H1 (cell line): ENCODE results near the gene IRF9.

Source experiments
- CEBPB ChIP-seq: IDR thresholded peaks from 2 replicates; pipeline ENCODE4 v1.6.1; 2012; ENCODE audit warnings: low read depth, low read length
- EGR1 ChIP-seq: IDR thresholded peaks from 2 replicates; pipeline ENCODE4 v1.6.1; 2011; ENCODE audit warnings: low read depth, low read length, borderline replicate concordance
- EP300 ChIP-seq, 2 experiments: IDR thresholded peaks; 1 replicate in 1 of 2; 2 replicates in 1 of 2; pipeline ENCODE4 v1.6.1; 2011 to 2012; ENCODE audit warnings: low read depth in 2 of 2, low read length in 2 of 2, mild to moderate bottlenecking in 2 of 2, borderline replicate concordance in 1 of 2, inconsistent platforms in 1 of 2, moderate library complexity in 1 of 2
- EZH2 ChIP-seq: fragments of 200-600 bp; sonication (generic); IDR thresholded peaks from 2 replicates; pipeline ENCODE4 v1.7.1; 2012; ENCODE audit warnings: low read depth, mild to moderate bottlenecking, moderate library complexity, low read length, inconsistent platforms; ENCODE audit not compliant: severe bottlenecking
- FOSL1 ChIP-seq: IDR thresholded peaks from 2 replicates; pipeline ENCODE4 v1.6.1; 2011; ENCODE audit warnings: mild to moderate bottlenecking, low read depth, low read length, moderate library complexity; ENCODE audit not compliant: insufficient read depth
- POLR2A ChIP-seq, 2 experiments: IDR thresholded peaks; 1 replicate in 1 of 2; 2 replicates in 1 of 2; pipeline ENCODE4 v1.6.1; 2011; ENCODE audit warnings: low read depth in 2 of 2, low read length in 2 of 2, mild to moderate bottlenecking in 2 of 2; ENCODE audit errors: control extremely low read depth in 1 of 2
- POLR2AphosphoS5 ChIP-seq: IDR thresholded peaks from 2 replicates; pipeline ENCODE4 v1.6.1; 2011; ENCODE audit warnings: low read depth, low read length
- RFX5 ChIP-seq: IDR thresholded peaks from 2 replicates; pipeline ENCODE4 v1.6.1; 2011; ENCODE audit warnings: low read depth, low read length, improper control_type of control experiment, borderline replicate concordance
- TF ChIP-seq, protein P1 (sequence below), 3 experiments: IDR thresholded peaks; 1 replicate in 2 of 3; 2 replicates in 1 of 3; pipeline versions ENCODE4 v1.5.1 to v1.6.1; 2011; ENCODE audit warnings: low read length in 3 of 3, mild to moderate bottlenecking in 3 of 3, inconsistent platforms in 2 of 3, low read depth in 1 of 3, moderate library complexity in 1 of 3; ENCODE audit not compliant: insufficient read depth in 1 of 3; ENCODE audit errors: control extremely low read depth in 1 of 3
- TF ChIP-seq, protein P2 (sequence below): IDR thresholded peaks from 2 replicates; pipeline ENCODE4 v1.6.1; 2012; ENCODE audit warnings: inconsistent platforms

GRCh38 chr14:24194186-24194872 is 33.3 kb downstream of the IRF9 start:
- TF ChIP-seq RFX5 (no peak), EP300 (IDR thresholded peaks at IDR 0.05; ENCODE audit: borderline replicate concordance in 1 of 2, low read depth in 2 of 2, low read length in 2 of 2) (no peak), FOSL1 (no peak), CEBPB (no peak), POLR2A (IDR thresholded peaks at IDR 0.05; ENCODE audit: control extremely low read depth in 1 of 2, low read depth in 2 of 2, low read length in 2 of 2) (no peak), EZH2 (no peak), EGR1 (no peak), POLR2AphosphoS5 (no peak)
- TF ChIP-seq, protein P1, sequence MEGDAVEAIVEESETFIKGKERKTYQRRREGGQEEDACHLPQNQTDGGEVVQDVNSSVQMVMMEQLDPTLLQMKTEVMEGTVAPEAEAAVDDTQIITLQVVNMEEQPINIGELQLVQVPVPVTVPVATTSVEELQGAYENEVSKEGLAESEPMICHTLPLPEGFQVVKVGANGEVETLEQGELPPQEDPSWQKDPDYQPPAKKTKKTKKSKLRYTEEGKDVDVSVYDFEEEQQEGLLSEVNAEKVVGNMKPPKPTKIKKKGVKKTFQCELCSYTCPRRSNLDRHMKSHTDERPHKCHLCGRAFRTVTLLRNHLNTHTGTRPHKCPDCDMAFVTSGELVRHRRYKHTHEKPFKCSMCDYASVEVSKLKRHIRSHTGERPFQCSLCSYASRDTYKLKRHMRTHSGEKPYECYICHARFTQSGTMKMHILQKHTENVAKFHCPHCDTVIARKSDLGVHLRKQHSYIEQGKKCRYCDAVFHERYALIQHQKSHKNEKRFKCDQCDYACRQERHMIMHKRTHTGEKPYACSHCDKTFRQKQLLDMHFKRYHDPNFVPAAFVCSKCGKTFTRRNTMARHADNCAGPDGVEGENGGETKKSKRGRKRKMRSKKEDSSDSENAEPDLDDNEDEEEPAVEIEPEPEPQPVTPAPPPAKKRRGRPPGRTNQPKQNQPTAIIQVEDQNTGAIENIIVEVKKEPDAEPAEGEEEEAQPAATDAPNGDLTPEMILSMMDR (IDR thresholded peaks at IDR 0.05; ENCODE audit: control extremely low read depth in 1 of 3, insufficient read depth in 1 of 3, low read depth in 1 of 3, low read length in 3 of 3) = no peak
- TF ChIP-seq, protein P2, sequence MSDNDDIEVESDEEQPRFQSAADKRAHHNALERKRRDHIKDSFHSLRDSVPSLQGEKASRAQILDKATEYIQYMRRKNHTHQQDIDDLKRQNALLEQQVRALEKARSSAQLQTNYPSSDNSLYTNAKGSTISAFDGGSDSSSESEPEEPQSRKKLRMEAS = no peak
